Caco-2 (cell line): ENCODE results near the gene GPR22. TPM values are rescaled to one million over a fixed set of nuclear protein-coding genes. Genes with fewer than 3 reads are reported as not detected.

ENCODE experiments used
- BruUV-seq: library from RNA; stranded (reverse); fragments of 400-500 nt; replicated peaks from 2 replicates; lab custom pipeline; 2021; lab: Mats Ljungman, UMichigan
- CTCF ChIA-PET: fragments of 300-600 bp; sonication (Branson Sonifier 250); formaldehyde crosslinking; loops from one replicate; lab custom pipeline; 2022; ENCODE audit warnings: antibody characterized with exemption; lab: Charles Lee
- POLR2A ChIA-PET: fragments of 300-600 bp; sonication (Branson Sonifier 250); formaldehyde crosslinking; loops from one replicate; lab custom pipeline; 2022; ENCODE audit warnings: antibody characterized with exemption; lab: Charles Lee
- DNase-seq, 2 experiments: peaks; one replicate each; pipeline versions ENCODE4 v3.0.0 to v3.0.0-alpha.2; 2020 to 2022
- H3K27me3 ChIP-seq: replicated peaks from 2 replicates; pipeline ENCODE4 v1.6.0; 2011; ENCODE audit warnings: low read length; ENCODE audit not compliant: control insufficient read depth, insufficient read depth
- H3K36me3 ChIP-seq: 2 replicates; pipeline ENCODE4 v1.5.1; 2011; ENCODE audit warnings: low read length; ENCODE audit not compliant: control insufficient read depth, insufficient read depth
- H3K4me1 ChIP-seq: fragments of 250-450 bp; sonication (Bioruptor Pico); 2 replicates; pipeline ENCODE4 v1.5.1; 2020; ENCODE audit warnings: mild to moderate bottlenecking
- H3K4me3 ChIP-seq: 2 replicates; pipeline ENCODE4 v1.5.1; 2011; ENCODE audit warnings: low read depth, mild to moderate bottlenecking, control low read depth, low read length
- H3K9me3 ChIP-seq: fragments of 250-450 bp; sonication (Bioruptor Pico); 2 replicates; pipeline ENCODE4 v1.5.1; 2020; ENCODE audit warnings: mild to moderate bottlenecking, moderate library complexity
- H3K27ac Mint-ChIP-seq: one replicate; pipeline ENCODE4 v1.8.0; 2022; ENCODE audit warnings: mixed read lengths; ENCODE audit not compliant: unreplicated experiment
- H3K27me3 Mint-ChIP-seq: one replicate; pipeline ENCODE4 v1.8.0; 2022; ENCODE audit warnings: mixed read lengths; ENCODE audit not compliant: insufficient read depth, unreplicated experiment
- H3K36me3 Mint-ChIP-seq: one replicate; pipeline ENCODE4 v1.8.0; 2022; ENCODE audit warnings: mild to moderate bottlenecking, mixed read lengths; ENCODE audit not compliant: insufficient read depth, unreplicated experiment
- H3K4me1 Mint-ChIP-seq: one replicate; pipeline ENCODE4 v1.8.0; 2022; ENCODE audit warnings: low read depth, mixed read lengths; ENCODE audit not compliant: unreplicated experiment
- H3K4me3 Mint-ChIP-seq: one replicate; pipeline ENCODE4 v1.8.0; 2022; ENCODE audit warnings: mild to moderate bottlenecking, moderate library complexity, mixed read lengths; ENCODE audit not compliant: unreplicated experiment
- H3K9me3 Mint-ChIP-seq: one replicate; pipeline ENCODE4 v1.8.0; 2022; ENCODE audit warnings: mixed read lengths; ENCODE audit not compliant: unreplicated experiment
- CTCF ChIP-seq, 2 experiments: fragments of 200-600 bp in 1 of 2; IDR thresholded peaks; 1 replicate in 1 of 2; 2 replicates in 1 of 2; pipeline versions ENCODE4 v1.5.1 to v1.8.0; 2011 to 2022; ENCODE audit warnings: antibody characterized with exemption in 1 of 2, control low read depth in 1 of 2, inconsistent platforms in 1 of 2, low read depth in 1 of 2, low read length in 1 of 2, mild to moderate bottlenecking in 1 of 2, moderate library complexity in 1 of 2; ENCODE audit not compliant: insufficient read depth in 1 of 2, severe bottlenecking in 1 of 2, unreplicated experiment in 1 of 2
- intact Hi-C: fragments of 100-400 bp; cut with micrococcal nuclease; formaldehyde crosslinking; loops from one replicate; pipeline ENCODE4 v1.10.0; 2022; ENCODE audit not compliant: unreplicated experiment
- total RNA-seq: library from RNA; stranded (reverse); gene quantifications from 2 replicates; pipeline ENCODE4 v1.2.3, GENCODE V29; 2022

Gene GPR22
- total RNA-seq, 1 experiment from 2014 or later = not detected

GRCh38 chr7:107471292-107472070 is 1.6 kb downstream of the GPR22 start:
- no peaks in the 10 kb centered on the region for H3K4me1 Mint-ChIP-seq
- POLR2A ChIA-PET = interaction anchor here (0.7 kb wide), 1 partner anchor 384 kb away, joined by 5 read pairs; no protein-coding TSS in a partner anchor
- H3K36me3 ChIP-seq = no peaks in the 10 kb centered on the region
- no peaks in the 10 kb centered on the region for H3K9me3 ChIP-seq
- H3K27me3 Mint-ChIP-seq = no peaks in the 10 kb centered on the region
- H3K36me3 Mint-ChIP-seq = no peaks in the 10 kb centered on the region
- no peaks in the 10 kb centered on the region for H3K27me3 ChIP-seq
- no peak for TF ChIP-seq CTCF (IDR thresholded peaks at IDR 0.05; ENCODE audit: insufficient read depth in 1 of 2, low read depth in 1 of 2, low read length in 1 of 2, severe bottlenecking in 1 of 2, unreplicated experiment in 1 of 2)
- no peaks in the 10 kb centered on the region for H3K4me1 ChIP-seq
- no peak overlapping the region for H3K27ac Mint-ChIP-seq
- H3K4me3 Mint-ChIP-seq = no peak overlapping the region
- H3K4me3 ChIP-seq = no peak overlapping the region
- CTCF ChIA-PET = no interaction called here
- no peak for DNase-seq
- H3K9me3 Mint-ChIP-seq = no peaks in the 10 kb centered on the region
- no TSS peak for BruUV-seq
- intact Hi-C loops = no loop called here

GRCh38 chr7:107472116-107472515 is 2.3 kb downstream of the GPR22 start:
- Histone ChIP-seq H3K4me1 (no peaks in the 10 kb centered on the region), H3K4me3 (no peak overlapping the region), H3K9me3 (no peaks in the 10 kb centered on the region), H3K36me3 (no peaks in the 10 kb centered on the region), H3K27me3 (no peaks in the 10 kb centered on the region)
- ChIA-PET CTCF (no interaction called here), POLR2A (interaction anchor here (0.7 kb wide), 1 partner anchor 383 kb away, joined by 5 read pairs; no protein-coding TSS in a partner anchor)
- intact Hi-C loops = no loop called here
- no peak for DNase-seq
- BruUV-seq = no TSS peak
- no peaks in the 10 kb centered on the region for H3K27me3 Mint-ChIP-seq
- H3K36me3 Mint-ChIP-seq = no peaks in the 10 kb centered on the region
- no peak overlapping the region for H3K27ac Mint-ChIP-seq
- no peak for TF ChIP-seq CTCF (IDR thresholded peaks at IDR 0.05; ENCODE audit: insufficient read depth in 1 of 2, low read depth in 1 of 2, low read length in 1 of 2, severe bottlenecking in 1 of 2, unreplicated experiment in 1 of 2)
- H3K4me3 Mint-ChIP-seq = no peak overlapping the region
- no peaks in the 10 kb centered on the region for H3K9me3 Mint-ChIP-seq
- no peaks in the 10 kb centered on the region for H3K4me1 Mint-ChIP-seq

- H3K9me3 Mint-ChIP-seq = no peaks in the 10 kb centered on the region
- CTCF ChIA-PET = no interaction called here
These were observed 4.3 kb downstream of the GPR22 start for GRCh38 chr7:107474104-107474521.

More at GRCh38 chr7:107474104-107474521, 4.3 kb downstream of the GPR22 start:
- Histone ChIP-seq H3K4me1 (no peaks in the 10 kb centered on the region), H3K4me3 (no peak overlapping the region), H3K27me3 (no peaks in the 10 kb centered on the region), H3K9me3 (no peaks in the 10 kb centered on the region), H3K36me3 (no peaks in the 10 kb centered on the region)
- no peak overlapping the region for H3K27ac Mint-ChIP-seq
- no TSS peak for BruUV-seq
- no peak for DNase-seq
- TF ChIP-seq CTCF (IDR thresholded peaks at IDR 0.05; ENCODE audit: insufficient read depth in 1 of 2, low read depth in 1 of 2, low read length in 1 of 2, severe bottlenecking in 1 of 2, unreplicated experiment in 1 of 2) = no peak
- H3K4me3 Mint-ChIP-seq = no peak overlapping the region
- no peaks in the 10 kb centered on the region for H3K27me3 Mint-ChIP-seq
- no peaks in the 10 kb centered on the region for H3K36me3 Mint-ChIP-seq
- intact Hi-C loops = no loop called here
- POLR2A ChIA-PET = no interaction called here
- no peaks in the 10 kb centered on the region for H3K4me1 Mint-ChIP-seq
